Measurements from ENCODE around the gene FBLIM1.

DNA sequence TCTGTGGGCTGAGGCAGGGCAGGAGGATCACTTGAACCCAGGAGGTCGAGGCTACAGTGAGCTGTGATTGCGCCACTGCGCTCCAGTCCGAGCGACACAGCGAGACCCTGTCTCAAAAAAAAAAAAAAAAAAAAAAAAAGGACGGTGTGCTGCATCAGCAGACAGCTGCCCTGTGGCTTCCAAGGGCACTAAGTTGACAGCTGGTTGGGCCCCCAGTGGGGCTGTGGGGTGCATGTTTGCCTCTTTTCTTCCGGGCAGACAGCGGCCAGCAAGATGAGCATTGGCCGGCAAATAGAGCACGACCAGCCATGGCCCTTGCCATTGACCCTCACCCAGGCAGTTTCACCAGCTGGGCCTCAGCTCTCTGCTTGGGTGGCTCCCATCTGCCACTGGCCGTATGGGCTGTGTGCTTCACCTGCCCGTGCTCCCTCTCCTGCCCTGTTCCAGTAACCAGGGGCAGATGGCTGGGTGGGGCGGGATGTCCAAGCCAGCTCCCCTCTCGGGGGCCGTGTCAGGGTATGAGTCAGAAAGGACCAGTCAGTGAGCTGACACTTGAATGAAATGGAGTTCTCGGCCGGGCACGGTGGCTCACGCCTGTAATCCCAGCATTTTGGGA is 34.9 kb upstream of the FBLIM1 start:
- TF ChIP-seq POLR2A (IDR thresholded peaks at IDR 0.05; ENCODE audit: low read depth, low read length) (no peak), TAF1 (IDR thresholded peaks at IDR 0.05; ENCODE audit: low read depth, low read length) (no peak), POLR2AphosphoS5 (IDR thresholded peaks at IDR 0.05; ENCODE audit: low read depth, low read length) (no peak), SPI1 (IDR thresholded peaks at IDR 0.05; ENCODE audit: low read depth, low read length) (no peak), POU2F2 (IDR thresholded peaks at IDR 0.05; ENCODE audit: low read depth, low read length) (no peak)
